Superior temporal gyrus (tissue), 1 donor: ENCODE results near the gene GOSR2.

Source experiments
- DNase-seq: peaks from one replicate; pipeline ENCODE4 v3.0.0-alpha.2; 2016; ENCODE audit errors: extremely low spot score

The GOSR2 gene

GRCh38 chr17:46991617-46992016 is 68.7 kb downstream of the GOSR2 start:
- DNase-seq, result no peak
